OCI-LY1 (cell line): ENCODE results near the gene PROZ.
A peak's percentile ranks its signal among the peaks of the same experiment; 100 is the strongest.

ENCODE experiments used
- H2AFZ ChIP-seq: fragments of 200-600 bp; sonication (generic), shearing (Covaris generic); 2 replicates; pipeline ENCODE4 v1.6.0; 2014; ENCODE audit warnings: antibody characterized with exemption, mild to moderate bottlenecking, low read length
- H3F3A ChIP-seq: fragments of 200-600 bp; sonication (generic), shearing (Covaris generic); 2 replicates; pipeline ENCODE4 v1.6.0; 2014; ENCODE audit warnings: mild to moderate bottlenecking, antibody characterized with exemption, low read length, moderate library complexity; ENCODE audit not compliant: insufficient read depth
- H3K27ac ChIP-seq: fragments of 200-600 bp; sonication (generic); 2 replicates; pipeline ENCODE4 v1.5.1; 2014; ENCODE audit warnings: low read length, mixed run types, mild to moderate bottlenecking, low read depth; ENCODE audit not compliant: poor library complexity, severe bottlenecking
- H3K27me3 ChIP-seq: fragments of 200-600 bp; sonication (generic); 2 replicates; pipeline ENCODE4 v1.6.0; 2014; ENCODE audit warnings: antibody characterized with exemption, mild to moderate bottlenecking, low read length, moderate library complexity; ENCODE audit not compliant: insufficient read depth
- H3K36me3 ChIP-seq: fragments of 200-600 bp; sonication (generic); 2 replicates; pipeline ENCODE4 v1.6.1; 2014; ENCODE audit warnings: mild to moderate bottlenecking, antibody characterized with exemption, low read length, moderate library complexity, mixed read lengths; ENCODE audit not compliant: insufficient read depth
- H3K4me1 ChIP-seq: fragments of 200-600 bp; sonication (generic); 2 replicates; pipeline ENCODE4 v1.5.1; 2014; ENCODE audit warnings: mild to moderate bottlenecking, low read length, moderate library complexity; ENCODE audit not compliant: insufficient read depth, severe bottlenecking
- H3K4me2 ChIP-seq: fragments of 200-600 bp; sonication (generic), shearing (Covaris generic); 2 replicates; pipeline ENCODE4 v1.6.1; 2014; ENCODE audit warnings: low read length
- H3K4me3 ChIP-seq: fragments of 200-600 bp; sonication (generic); 2 replicates; pipeline ENCODE4 v1.5.1; 2014; ENCODE audit warnings: low read length, low read depth, mild to moderate bottlenecking, mixed read lengths; ENCODE audit not compliant: poor library complexity, severe bottlenecking
- H3K79me2 ChIP-seq: fragments of 200-600 bp; shearing (Covaris generic); 2 replicates; pipeline ENCODE4 v1.6.1; 2016; ENCODE audit warnings: mixed run types, low read length, mixed read lengths; ENCODE audit not compliant: insufficient read depth
- H3K9ac ChIP-seq: fragments of 200-600 bp; sonication (generic), shearing (Covaris generic); 2 replicates; pipeline ENCODE4 v1.6.1; 2014; ENCODE audit warnings: mild to moderate bottlenecking, low read length, mixed read lengths
- H3K9me2 ChIP-seq: fragments of 200-600 bp; sonication (generic), shearing (Covaris generic); 2 replicates; pipeline ENCODE4 v1.6.1; 2014; ENCODE audit warnings: low read depth, mild to moderate bottlenecking, low read length, mixed read lengths
- H3K9me3 ChIP-seq: fragments of 200-600 bp; shearing (Covaris generic); 2 replicates; pipeline ENCODE4 v1.6.1; 2014; ENCODE audit warnings: low read length, mixed read lengths
- H4K20me1 ChIP-seq: fragments of 200-600 bp; sonication (generic), shearing (Covaris generic); 2 replicates; pipeline ENCODE4 v1.6.0; 2016; ENCODE audit warnings: mild to moderate bottlenecking, low read length; ENCODE audit not compliant: insufficient read depth
- EZH2 ChIP-seq: fragments of 200-600 bp; sonication (generic), shearing (Covaris generic); IDR thresholded peaks from 2 replicates; pipeline ENCODE4 v1.8.0; 2017; ENCODE audit warnings: borderline replicate concordance, mixed run types, mild to moderate bottlenecking, antibody characterized with exemption, low read length, moderate library complexity, mixed read lengths
- TF ChIP-seq, protein P1 (sequence below): fragments of 200-600 bp; sonication (generic), shearing (Covaris generic); IDR thresholded peaks from 2 replicates; pipeline ENCODE4 v1.5.1; 2017; ENCODE audit warnings: mild to moderate bottlenecking, antibody characterized with exemption, low read length, moderate library complexity, mixed read lengths

Gene PROZ

DNA sequence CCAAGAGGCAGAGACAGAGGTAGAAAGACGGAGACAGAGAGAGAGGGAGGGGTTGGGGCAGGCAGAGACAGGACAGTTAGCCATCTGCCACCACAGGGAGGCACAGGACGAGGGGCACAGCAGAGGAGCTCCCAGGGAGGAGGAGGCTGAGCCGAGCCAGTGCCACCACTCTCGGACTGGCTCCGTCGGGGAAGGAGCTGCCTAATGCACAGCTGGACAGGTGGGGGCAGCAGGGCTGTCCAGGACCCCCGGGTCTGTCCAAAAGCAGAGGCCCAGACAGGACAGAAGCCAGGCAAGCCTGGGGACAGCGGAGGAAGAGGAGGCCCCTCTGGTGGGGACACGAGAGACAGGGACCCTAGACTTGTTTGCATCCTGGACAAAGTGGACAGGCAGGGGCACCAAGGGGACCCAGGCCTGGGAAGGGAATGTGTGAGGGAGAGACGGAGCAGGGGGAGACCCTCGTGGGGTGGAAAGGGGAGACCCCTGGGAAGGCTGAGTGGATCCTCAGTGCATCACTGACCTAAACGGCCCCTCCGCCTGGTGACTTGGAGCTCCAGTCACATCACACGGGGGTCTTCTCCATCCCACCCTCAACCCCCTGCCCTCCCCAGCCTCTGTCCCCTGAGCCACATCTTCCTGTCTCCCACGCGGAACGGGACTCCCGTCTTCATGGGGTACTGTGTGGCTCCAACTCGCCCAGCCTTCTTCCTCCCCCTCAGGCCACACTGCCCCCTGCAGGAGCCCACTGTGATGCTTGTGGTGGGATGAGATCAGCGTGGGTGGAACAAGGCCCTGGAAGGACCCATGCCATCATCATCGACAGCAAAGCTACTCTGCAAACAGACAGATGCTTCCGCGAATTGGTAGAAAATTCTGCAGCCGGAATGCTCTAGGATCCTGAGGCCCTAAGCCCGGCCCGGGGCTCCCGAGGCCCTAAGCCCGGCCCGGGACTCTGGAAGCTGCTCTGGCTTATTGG is 34.9 kb upstream of the PROZ start:
- Histone ChIP-seq H3K9me2 (no peaks in the 10 kb centered on the region), H3K36me3 (no peaks in the 10 kb centered on the region), H3K79me2 (no peaks in the 10 kb centered on the region), H3K4me1 (no peaks in the 10 kb centered on the region), H3F3A (no peaks in the 10 kb centered on the region), H4K20me1 (no peaks in the 10 kb centered on the region), H3K27me3 (peaks cover 7% of the 10 kb centered on the region; the same call in 1 of the 2 replicates), H3K4me3 (no peak overlapping the region), H2AFZ (no peak overlapping the region), H3K4me2 (no peak overlapping the region), H3K27ac (no peak overlapping the region), H3K9me3 (no peaks in the 10 kb centered on the region), H3K9ac (no peak overlapping the region)
- no peak for TF ChIP-seq EZH2
- TF ChIP-seq, protein P1, sequence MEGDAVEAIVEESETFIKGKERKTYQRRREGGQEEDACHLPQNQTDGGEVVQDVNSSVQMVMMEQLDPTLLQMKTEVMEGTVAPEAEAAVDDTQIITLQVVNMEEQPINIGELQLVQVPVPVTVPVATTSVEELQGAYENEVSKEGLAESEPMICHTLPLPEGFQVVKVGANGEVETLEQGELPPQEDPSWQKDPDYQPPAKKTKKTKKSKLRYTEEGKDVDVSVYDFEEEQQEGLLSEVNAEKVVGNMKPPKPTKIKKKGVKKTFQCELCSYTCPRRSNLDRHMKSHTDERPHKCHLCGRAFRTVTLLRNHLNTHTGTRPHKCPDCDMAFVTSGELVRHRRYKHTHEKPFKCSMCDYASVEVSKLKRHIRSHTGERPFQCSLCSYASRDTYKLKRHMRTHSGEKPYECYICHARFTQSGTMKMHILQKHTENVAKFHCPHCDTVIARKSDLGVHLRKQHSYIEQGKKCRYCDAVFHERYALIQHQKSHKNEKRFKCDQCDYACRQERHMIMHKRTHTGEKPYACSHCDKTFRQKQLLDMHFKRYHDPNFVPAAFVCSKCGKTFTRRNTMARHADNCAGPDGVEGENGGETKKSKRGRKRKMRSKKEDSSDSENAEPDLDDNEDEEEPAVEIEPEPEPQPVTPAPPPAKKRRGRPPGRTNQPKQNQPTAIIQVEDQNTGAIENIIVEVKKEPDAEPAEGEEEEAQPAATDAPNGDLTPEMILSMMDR = peak; percentile 60

DNA sequence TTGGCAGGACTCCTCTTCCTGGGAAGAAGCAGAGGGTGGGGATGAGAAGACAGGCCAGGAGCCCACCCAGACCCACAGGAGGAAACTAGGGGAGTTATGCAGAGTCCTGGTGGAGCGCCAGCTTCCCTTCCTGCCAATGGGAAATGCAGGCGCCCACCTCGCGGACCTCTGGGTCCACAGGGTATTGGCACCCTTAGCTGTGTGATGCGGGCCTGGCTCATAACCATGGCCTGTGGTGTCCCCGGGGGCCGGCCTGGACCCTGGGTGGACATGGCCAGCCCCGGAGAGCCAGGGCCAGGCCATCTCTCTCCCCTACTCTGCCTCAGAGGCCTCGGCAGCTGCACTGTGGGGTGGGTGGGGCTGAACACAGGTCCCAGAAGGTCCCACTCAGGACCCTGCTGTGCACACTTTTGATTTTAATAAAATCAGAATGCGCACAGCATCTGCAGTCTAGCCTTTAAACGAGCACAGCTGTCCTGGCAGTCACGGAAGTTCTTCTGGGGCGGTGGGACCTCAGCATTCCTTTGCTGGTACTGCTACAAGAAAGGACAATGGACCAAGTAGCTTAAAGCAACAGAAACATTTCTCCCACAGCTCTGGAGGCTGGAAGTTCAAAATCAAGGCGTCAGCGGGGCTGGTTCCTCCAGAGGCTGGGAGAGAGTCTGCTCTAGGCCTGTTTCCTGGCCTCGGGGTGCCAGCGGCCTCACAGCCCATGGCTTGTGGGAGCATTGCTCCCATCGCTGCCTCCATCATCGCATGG is 34.1 kb upstream of the PROZ start:
- H3K27ac ChIP-seq = no peak overlapping the region
- H3K27me3 ChIP-seq = peaks cover 7% of the 10 kb centered on the region; the same call in 1 of the 2 replicates
- no peaks in the 10 kb centered on the region for H4K20me1 ChIP-seq
- no peak for TF ChIP-seq EZH2
- TF ChIP-seq, protein P1 = no peak
- no peaks in the 10 kb centered on the region for H3K9me3 ChIP-seq
- no peaks in the 10 kb centered on the region for H3K9me2 ChIP-seq
- H3K4me3 ChIP-seq = no peak overlapping the region
- H3K36me3 ChIP-seq = no peaks in the 10 kb centered on the region
- H3K79me2 ChIP-seq = no peaks in the 10 kb centered on the region
- H2AFZ ChIP-seq = no peak overlapping the region
- no peak overlapping the region for H3K9ac ChIP-seq
- no peaks in the 10 kb centered on the region for H3K4me1 ChIP-seq
- H3F3A ChIP-seq = no peaks in the 10 kb centered on the region
- H3K4me2 ChIP-seq = no peak overlapping the region

DNA sequence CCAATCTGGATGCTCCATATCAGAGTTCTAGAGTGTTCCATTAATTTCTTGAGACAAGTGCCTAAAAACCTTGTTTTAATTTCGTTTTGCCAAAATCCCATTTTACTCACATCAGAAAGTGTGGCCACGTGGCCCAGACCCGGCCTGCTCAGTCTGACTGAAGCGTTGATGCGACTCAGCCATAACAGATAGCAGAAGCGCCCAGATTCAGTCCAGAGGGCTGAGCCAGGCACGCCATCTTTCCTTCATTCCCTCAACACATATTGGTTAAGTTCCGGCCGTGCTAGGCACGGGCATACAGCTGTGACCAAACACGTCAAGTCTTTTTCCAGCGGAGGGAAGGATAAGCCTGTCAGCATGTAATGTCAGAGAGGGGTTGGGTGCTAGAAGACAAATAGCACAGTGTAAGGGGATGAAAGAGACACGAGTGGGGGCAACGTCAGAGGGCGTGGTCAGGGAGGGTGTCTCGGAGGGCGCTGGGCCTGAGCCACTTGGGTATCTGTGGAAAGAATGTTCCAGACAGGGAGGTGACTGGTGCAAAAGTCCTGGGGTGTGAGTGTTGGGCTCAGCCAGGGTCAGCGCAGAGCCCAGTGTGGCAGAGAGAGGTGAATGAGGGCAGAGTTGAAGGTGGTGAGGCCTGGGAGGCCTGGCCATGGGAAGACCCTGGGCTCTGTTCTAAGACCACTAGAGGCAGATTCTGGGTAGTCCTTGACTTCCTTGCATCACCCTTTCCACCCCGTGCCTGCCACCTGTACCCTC is 32.8 kb upstream of the PROZ start:
- Histone ChIP-seq H3K79me2 (no peaks in the 10 kb centered on the region), H3K27me3 (no peaks in the 10 kb centered on the region; the same call in 1 of the 2 replicates), H3F3A (no peaks in the 10 kb centered on the region), H3K9ac (no peak overlapping the region), H3K9me3 (no peaks in the 10 kb centered on the region), H3K9me2 (no peaks in the 10 kb centered on the region), H2AFZ (no peak overlapping the region), H3K4me2 (no peak overlapping the region), H3K27ac (no peak overlapping the region), H4K20me1 (no peaks in the 10 kb centered on the region), H3K4me1 (no peaks in the 10 kb centered on the region), H3K36me3 (no peaks in the 10 kb centered on the region), H3K4me3 (no peak overlapping the region)
- no peak for TF ChIP-seq EZH2
- TF ChIP-seq, protein P1 = no peak
